PFSK-1 (cell line): ENCODE results near the gene CAMTA1.

ENCODE experiments used
- POLR2AphosphoS5 ChIP-seq: IDR thresholded peaks from 2 replicates; pipeline ENCODE4 v1.6.1; 2012; ENCODE audit warnings: low read depth, mild to moderate bottlenecking, control low read depth, low read length, moderate library complexity
- REST ChIP-seq, 2 experiments: IDR thresholded peaks; 2 replicates each; pipeline versions ENCODE4 v1.6.1 to v1.8.0; 2011 to 2012; ENCODE audit warnings: low read depth in 2 of 2, low read length in 2 of 2, control low read depth in 1 of 2, inconsistent platforms in 1 of 2, mild to moderate bottlenecking in 1 of 2, moderate library complexity in 1 of 2; ENCODE audit not compliant: insufficient read depth in 1 of 2
- SIN3A ChIP-seq: IDR thresholded peaks from 2 replicates; pipeline ENCODE4 v1.6.1; 2012; ENCODE audit warnings: mild to moderate bottlenecking, low read length, moderate library complexity, borderline replicate concordance; ENCODE audit not compliant: insufficient read depth
- TAF1 ChIP-seq: IDR thresholded peaks from 2 replicates; pipeline ENCODE4 v1.6.1; 2012; ENCODE audit warnings: low read length, control low read depth, borderline replicate concordance; ENCODE audit not compliant: insufficient read depth

- TF ChIP-seq POLR2AphosphoS5 (no peak), REST (IDR thresholded peaks at IDR 0.05; ENCODE audit: insufficient read depth in 1 of 2, low read depth in 2 of 2, low read length in 2 of 2) (no peak), SIN3A (no peak), TAF1 (no peak)
Observed at GRCh38 chr1:7727809-7728471, 942.7 kb downstream of the CAMTA1 start.
